Activated T-cell treated with anti-CD3 and anti-CD28 coated beads for 48 hours (primary cell): ENCODE measurements around the gene TRIM15.
"Not testable (repeated sequence)": the region's sequence is repeated elsewhere in the genome, so short reads cannot be mapped to it uniquely, and the experiment has no call there.

Experiments
- DNase-seq: peaks from one replicate; pipeline ENCODE4 v3.0.0-alpha.2; 2020; ENCODE audit warnings: low read depth

TRIM15 gene

GRCh38 chr6:30163090-30163917 is at the start of gene TRIM15:
Gene TRIM15, plus strand, starts transcription at chr6:30163546. Its CDS starts 139 bp downstream, at chr6:30163685.
- peak; percentile 52 for DNase-seq

GRCh38 chr6:30113841-30114240 is 49.5 kb upstream of the TRIM15 start:
- DNase-seq: no peak

- no peak for DNase-seq
These were observed 46.6 kb upstream of the TRIM15 start for GRCh38 chr6:30116724-30117123.

- not testable (repeated sequence) for DNase-seq
These were observed 44.7 kb upstream of the TRIM15 start for GRCh38 chr6:30118691-30119090.

- no peak for DNase-seq
These were observed 41.6 kb upstream of the TRIM15 start for GRCh38 chr6:30121446-30122366.

GRCh38 chr6:30122515-30122914 is 40.8 kb upstream of the TRIM15 start:
- no peak for DNase-seq

GRCh38 chr6:30127238-30128093 is 35.9 kb upstream of the TRIM15 start:
- DNase-seq: no peak

GRCh38 chr6:30129265-30130178 is 33.8 kb upstream of the TRIM15 start:
- no peak for DNase-seq

- DNase-seq: no peak
These were observed 33.1 kb upstream of the TRIM15 start for GRCh38 chr6:30130179-30130679.

GRCh38 chr6:30130887-30131862 is 32.2 kb upstream of the TRIM15 start:
- peak; percentile 38 for DNase-seq

- DNase-seq: no peak
These were observed 31.3 kb upstream of the TRIM15 start for GRCh38 chr6:30131947-30132497.

- no peak for DNase-seq
These were observed 28.2 kb upstream of the TRIM15 start for GRCh38 chr6:30135147-30135546.

- no peak for DNase-seq
These were observed 27.6 kb upstream of the TRIM15 start, which contains the start of gene TRIM40 for GRCh38 chr6:30135757-30136156. Gene TRIM40, plus strand, starts transcription at chr6:30136140. Its CDS starts 897 bp downstream, at chr6:30137037.

- DNase-seq: no peak
These were observed 26.6 kb upstream of the TRIM15 start for GRCh38 chr6:30136570-30137286.

GRCh38 chr6:30140240-30140639 is 23.1 kb upstream of the TRIM15 start:
- not testable (repeated sequence) for DNase-seq

- DNase-seq: no peak
These were observed 20.7 kb upstream of the TRIM15 start for GRCh38 chr6:30142665-30143064.

GRCh38 chr6:30143780-30144179 is 19.6 kb upstream of the TRIM15 start:
- no peak for DNase-seq

- DNase-seq: no peak
These were observed 18.5 kb upstream of the TRIM15 start for GRCh38 chr6:30144811-30145210.
